Uterus (tissue), 2 donors: ENCODE results near the gene MEF2A.

Experiments
- POLR2A ChIP-seq, 2 donors: fragments of 450-650 bp; IDR thresholded peaks; one replicate each; pipeline ENCODE4 v1.6.1; 2016; ENCODE audit warnings: antibody characterized with exemption in 2 of 2, mild to moderate bottlenecking in 1 of 2, moderate library complexity in 1 of 2
- TF ChIP-seq, protein P1 (sequence below), 4 experiments: fragments of 200-600 bp in 2 of 4; fragments of 450-650 bp in 2 of 4; sonication (generic) in 2 of 4; IDR thresholded peaks; one replicate each; pipeline ENCODE4 v1.5.1; 2016 to 2019; ENCODE audit warnings: antibody characterized with exemption in 4 of 4, mild to moderate bottlenecking in 2 of 4, moderate library complexity in 1 of 4

DNA sequence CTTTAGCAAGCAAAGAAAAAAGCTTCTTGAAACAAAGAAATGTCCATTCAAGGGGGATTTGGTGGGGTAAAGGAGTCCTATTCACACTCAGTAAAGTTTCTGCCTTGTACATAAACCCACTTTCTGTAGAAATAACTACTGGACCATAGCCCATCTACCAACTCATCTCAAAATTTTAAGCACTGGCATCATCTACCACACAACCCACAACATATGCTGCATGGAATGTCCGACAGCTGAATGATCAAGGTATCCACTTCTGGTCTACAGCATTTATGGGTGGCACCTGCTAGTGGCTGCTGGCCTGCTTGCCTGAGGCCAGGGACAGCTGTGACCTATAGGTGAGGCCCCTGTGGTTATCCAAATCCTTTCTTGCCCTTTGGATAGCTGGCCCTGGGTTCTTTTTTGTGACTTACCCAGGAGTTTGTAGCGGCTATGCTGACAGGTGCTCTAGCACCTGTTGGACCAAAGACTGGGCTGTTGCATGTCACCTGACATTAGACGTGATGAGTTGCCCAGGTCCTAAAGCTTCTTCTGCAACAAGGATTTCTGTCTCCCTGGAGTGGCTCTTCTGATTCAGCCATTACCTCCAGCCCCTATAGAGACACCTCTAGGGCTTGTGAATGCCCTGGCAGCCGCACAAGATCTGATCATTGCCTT lies 19.2 kb upstream of the MEF2A start:
- TF ChIP-seq, protein P1, sequence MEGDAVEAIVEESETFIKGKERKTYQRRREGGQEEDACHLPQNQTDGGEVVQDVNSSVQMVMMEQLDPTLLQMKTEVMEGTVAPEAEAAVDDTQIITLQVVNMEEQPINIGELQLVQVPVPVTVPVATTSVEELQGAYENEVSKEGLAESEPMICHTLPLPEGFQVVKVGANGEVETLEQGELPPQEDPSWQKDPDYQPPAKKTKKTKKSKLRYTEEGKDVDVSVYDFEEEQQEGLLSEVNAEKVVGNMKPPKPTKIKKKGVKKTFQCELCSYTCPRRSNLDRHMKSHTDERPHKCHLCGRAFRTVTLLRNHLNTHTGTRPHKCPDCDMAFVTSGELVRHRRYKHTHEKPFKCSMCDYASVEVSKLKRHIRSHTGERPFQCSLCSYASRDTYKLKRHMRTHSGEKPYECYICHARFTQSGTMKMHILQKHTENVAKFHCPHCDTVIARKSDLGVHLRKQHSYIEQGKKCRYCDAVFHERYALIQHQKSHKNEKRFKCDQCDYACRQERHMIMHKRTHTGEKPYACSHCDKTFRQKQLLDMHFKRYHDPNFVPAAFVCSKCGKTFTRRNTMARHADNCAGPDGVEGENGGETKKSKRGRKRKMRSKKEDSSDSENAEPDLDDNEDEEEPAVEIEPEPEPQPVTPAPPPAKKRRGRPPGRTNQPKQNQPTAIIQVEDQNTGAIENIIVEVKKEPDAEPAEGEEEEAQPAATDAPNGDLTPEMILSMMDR (IDR thresholded peaks at IDR 0.05): no peak
- TF ChIP-seq POLR2A (IDR thresholded peaks at IDR 0.05): no peak
